IMR-90 (cell line): Measurements from ENCODE around the gene MRPL52. TPM values are rescaled to one million over a fixed set of nuclear protein-coding genes. Genes with fewer than 3 reads are reported as not detected.
A peak's percentile ranks its signal among the peaks of the same experiment; 100 is the strongest.

Experiments
- ATAC-seq: fragments of 200-7000 bp; cut with Tn5 transposase; 2 replicates; pipeline ENCODE4 v1.9.1; 2020; ENCODE audit warnings: low read depth, mild to moderate bottlenecking, moderate library complexity
- BruUV-seq: library from RNA; stranded (reverse); fragments of 400-500 nt; replicated peaks from 2 replicates; lab custom pipeline; 2021; lab: Mats Ljungman, UMichigan
- CTCF ChIA-PET: fragments of 300-600 bp; formaldehyde crosslinking; extraction: SDS; loops from one replicate; lab custom pipeline; 2021; ENCODE audit warnings: antibody characterized with exemption; lab: Yijun Ruan, JAX
- POLR2A ChIA-PET: fragments of 300-600 bp; sonication (Branson Sonifier 250); formaldehyde crosslinking; loops from one replicate; lab custom pipeline; 2022; ENCODE audit warnings: antibody characterized with exemption; ENCODE audit not compliant: unreplicated experiment; lab: Charles Lee
- DNase-seq: peaks from one replicate; pipeline ENCODE4 v3.0.0; 2013
- H2AFZ ChIP-seq: replicated peaks from 2 replicates; pipeline ENCODE3; 2013; ENCODE audit warnings: low read length, mild to moderate bottlenecking; ENCODE audit not compliant: poor library complexity
- H2AK5ac ChIP-seq: 2 replicates; pipeline ENCODE4 v1.6.1; 2013; ENCODE audit warnings: low read depth, low read length, inconsistent platforms
- H2AK9ac ChIP-seq: replicated peaks from 2 replicates; pipeline ENCODE3; 2013; ENCODE audit warnings: mild to moderate bottlenecking, low read depth, low read length, moderate library complexity; ENCODE audit not compliant: poor library complexity
- H2BK120ac ChIP-seq: 2 replicates; pipeline ENCODE4 v1.6.1; 2013; ENCODE audit warnings: low read depth, low read length, inconsistent platforms
- H2BK15ac ChIP-seq: 3 replicates; pipeline ENCODE4 v1.6.1; 2013; ENCODE audit warnings: low read depth, low read length, inconsistent platforms
- H2BK20ac ChIP-seq: 2 replicates; pipeline ENCODE4 v1.6.1; 2013; ENCODE audit warnings: low read depth, mild to moderate bottlenecking, inconsistent platforms, low read length, moderate library complexity
- H2BK5ac ChIP-seq: 2 replicates; pipeline ENCODE4 v1.6.1; 2013; ENCODE audit warnings: mild to moderate bottlenecking, low read depth, low read length, inconsistent platforms; ENCODE audit not compliant: poor library complexity, severe bottlenecking
- H3K14ac ChIP-seq: replicated peaks from 2 replicates; pipeline ENCODE4 v1.6.1; 2013; ENCODE audit warnings: low read depth, low read length, inconsistent platforms
- H3K18ac ChIP-seq: 2 replicates; pipeline ENCODE4 v1.6.1; 2013; ENCODE audit warnings: low read depth, low read length, control low read depth
- H3K23ac ChIP-seq: 2 replicates; pipeline ENCODE4 v1.6.1; 2013; ENCODE audit warnings: low read depth, low read length, inconsistent platforms
- H3K27ac ChIP-seq: 2 replicates; pipeline ENCODE4 v1.5.1; 2013; ENCODE audit warnings: mild to moderate bottlenecking, control low read depth, low read length; ENCODE audit not compliant: insufficient read depth
- H3K27me3 ChIP-seq: 2 replicates; pipeline ENCODE4 v1.6.1; 2013; ENCODE audit warnings: low read length; ENCODE audit not compliant: control insufficient read depth, insufficient read depth
- H3K36me3 ChIP-seq: 2 replicates; pipeline ENCODE4 v1.6.1; 2013; ENCODE audit warnings: low read length, mixed read lengths; ENCODE audit not compliant: control insufficient read depth, insufficient read depth
- H3K4ac ChIP-seq: 2 replicates; pipeline ENCODE4 v1.6.1; 2013; ENCODE audit warnings: low read depth, low read length, inconsistent platforms
- H3K4me1 ChIP-seq: 2 replicates; pipeline ENCODE4 v1.6.1; 2013; ENCODE audit warnings: low read length, mixed read lengths; ENCODE audit not compliant: control insufficient read depth, insufficient read depth
- H3K4me2 ChIP-seq: 2 replicates; pipeline ENCODE4 v1.6.1; 2013; ENCODE audit warnings: low read depth, mild to moderate bottlenecking, control low read depth, low read length, moderate library complexity
- H3K4me3 ChIP-seq: 2 replicates; pipeline ENCODE4 v1.5.1; 2013; ENCODE audit warnings: low read depth, mild to moderate bottlenecking, control low read depth, low read length, moderate library complexity; ENCODE audit not compliant: insufficient read depth
- H3K56ac ChIP-seq: 2 replicates; pipeline ENCODE4 v1.6.1; 2013; ENCODE audit warnings: low read length, inconsistent platforms; ENCODE audit not compliant: insufficient read depth; ENCODE audit errors: extremely low read depth
- H3K79me1 ChIP-seq, 2 experiments: 2 replicates each; pipeline ENCODE4 v1.6.1; 2013; ENCODE audit warnings: low read length in 2 of 2, inconsistent platforms in 1 of 2, low read depth in 1 of 2
- H3K9ac ChIP-seq: 2 replicates; pipeline ENCODE4 v1.6.1; 2013; ENCODE audit warnings: low read depth, low read length, control low read depth
- H3K9me1 ChIP-seq: 2 replicates; pipeline ENCODE4 v1.6.1; 2013; ENCODE audit warnings: low read length, inconsistent platforms; ENCODE audit not compliant: insufficient read depth
- H3K9me3 ChIP-seq: 2 replicates; pipeline ENCODE4 v1.6.1; 2013; ENCODE audit warnings: low read length; ENCODE audit not compliant: control insufficient read depth, insufficient read depth
- H4K20me1 ChIP-seq: 2 replicates; pipeline ENCODE4 v1.6.1; 2013; ENCODE audit warnings: low read length, inconsistent platforms; ENCODE audit not compliant: insufficient read depth
- H4K5ac ChIP-seq: 2 replicates; pipeline ENCODE4 v1.6.1; 2013; ENCODE audit warnings: mild to moderate bottlenecking, low read depth, low read length, control low read depth
- H4K8ac ChIP-seq, 2 experiments: 2 replicates each; pipeline ENCODE4 v1.6.1; 2013; ENCODE audit warnings: low read depth in 2 of 2, low read length in 2 of 2, control low read depth in 1 of 2, inconsistent platforms in 1 of 2
- H4K91ac ChIP-seq: 2 replicates; pipeline ENCODE4 v1.6.1; 2013; ENCODE audit warnings: low read depth, low read length, inconsistent platforms; ENCODE audit not compliant: insufficient read depth
- BHLHE40 ChIP-seq: fragments of 150-350 bp; IDR thresholded peaks from 2 replicates; pipeline ENCODE4 v1.6.1; 2016; ENCODE audit warnings: mild to moderate bottlenecking, low read depth, low read length
- CEBPB ChIP-seq: IDR thresholded peaks from 2 replicates; pipeline ENCODE4 v1.6.1; 2012; ENCODE audit warnings: low read depth, low read length, improper control_type of control experiment
- CHD1 ChIP-seq: IDR thresholded peaks from 2 replicates; pipeline ENCODE4 v1.6.1; 2012; ENCODE audit warnings: low read depth, low read length, improper control_type of control experiment
- FOS ChIP-seq: fragments of 150-350 bp; IDR thresholded peaks from 2 replicates; pipeline ENCODE4 v1.6.1; 2016; ENCODE audit warnings: low read depth, low read length
- MAFK ChIP-seq: IDR thresholded peaks from 2 replicates; pipeline ENCODE4 v1.6.1; 2012; ENCODE audit warnings: low read depth, low read length, improper control_type of control experiment
- MXI1 ChIP-seq: IDR thresholded peaks from 2 replicates; pipeline ENCODE4 v1.6.1; 2012; ENCODE audit warnings: low read depth, mild to moderate bottlenecking, low read length, moderate library complexity, borderline replicate concordance
- POLR2A ChIP-seq: IDR thresholded peaks from 2 replicates; pipeline ENCODE4 v1.6.1; 2012; ENCODE audit warnings: mild to moderate bottlenecking, low read depth, low read length
- RAD21 ChIP-seq: IDR thresholded peaks from 2 replicates; pipeline ENCODE4 v1.6.1; 2012; ENCODE audit warnings: low read length, improper control_type of control experiment
- RCOR1 ChIP-seq: IDR thresholded peaks from 2 replicates; pipeline ENCODE4 v1.6.1; 2012; ENCODE audit warnings: mild to moderate bottlenecking, low read length, improper control_type of control experiment; ENCODE audit not compliant: insufficient replicate concordance
- RFX5 ChIP-seq: IDR thresholded peaks from 2 replicates; pipeline ENCODE4 v1.8.0; 2012; ENCODE audit warnings: low read depth, mild to moderate bottlenecking, low read length, moderate library complexity
- SMC3 ChIP-seq: fragments of 150-350 bp; IDR thresholded peaks from 2 replicates; pipeline ENCODE4 v1.6.1; 2016; ENCODE audit warnings: low read depth, mild to moderate bottlenecking, antibody characterized with exemption, low read length, moderate library complexity
- WGBS, 2 experiments: methylation state at CpG; one replicate each; pipeline versions ENCODE4 v1.1.5 to v1.1.7; 2013; ENCODE audit warnings: missing lambda C conversion rate in 2 of 2; ENCODE audit not compliant: insufficient read length in 1 of 2; ENCODE audit errors: extremely low coverage in 2 of 2; 5-methylcytosine and 5-hydroxymethylcytosine counted together
- dilution Hi-C: fragments of 300-500 bp; cut with HindIII; formaldehyde crosslinking; loops from one replicate; pipeline ENCODE4 v1.14.3; 2018; ENCODE audit warnings: low sequenced_read_pairs; ENCODE audit not compliant: unreplicated experiment
- in situ Hi-C: fragments of 300-500 bp; cut with MboI; formaldehyde crosslinking; loops from 3 replicates; pipeline ENCODE4 v1.14.3; 2019; ENCODE audit warnings: low sequenced_read_pairs, inconsistent platforms, mixed read lengths
- intact Hi-C: fragments of 100-400 bp; cut with micrococcal nuclease; formaldehyde crosslinking; loops from 2 replicates; pipeline ENCODE4 v1.10.0; 2022
- polyA plus RNA-seq, 3 experiments: library from polyadenylated mRNA; depleted of rRNA; stranded (reverse); fragments of >200 nt; gene quantifications; 2 replicates each; pipeline ENCODE4 v1.2.3, GENCODE V29; 2012; ENCODE audit warnings: low replicate concordance in 1 of 3
- total RNA-seq: library from RNA; depleted of rRNA; stranded (reverse); fragments of >200 nt; gene quantifications from 2 replicates; pipeline ENCODE4 v1.2.3, GENCODE V29; 2012
- TF ChIP-seq, protein P1 (sequence below): conservative IDR thresholded peaks from 2 replicates; pipeline ENCODE4 v1.5.1; 2012; ENCODE audit warnings: mild to moderate bottlenecking, low read depth, low read length, improper control_type of control experiment
- TF ChIP-seq, protein P2 (sequence below): fragments of 150-350 bp; IDR thresholded peaks from 2 replicates; pipeline ENCODE4 v1.6.1; 2017; ENCODE audit warnings: mild to moderate bottlenecking, antibody characterized with exemption, low read length, low read depth

MRPL52 gene
- total and polyA plus RNA-seq, 2 of the 4 experiments (the other 2 are of a cell fraction) = 33.1 to 51.4 TPM

DNA sequence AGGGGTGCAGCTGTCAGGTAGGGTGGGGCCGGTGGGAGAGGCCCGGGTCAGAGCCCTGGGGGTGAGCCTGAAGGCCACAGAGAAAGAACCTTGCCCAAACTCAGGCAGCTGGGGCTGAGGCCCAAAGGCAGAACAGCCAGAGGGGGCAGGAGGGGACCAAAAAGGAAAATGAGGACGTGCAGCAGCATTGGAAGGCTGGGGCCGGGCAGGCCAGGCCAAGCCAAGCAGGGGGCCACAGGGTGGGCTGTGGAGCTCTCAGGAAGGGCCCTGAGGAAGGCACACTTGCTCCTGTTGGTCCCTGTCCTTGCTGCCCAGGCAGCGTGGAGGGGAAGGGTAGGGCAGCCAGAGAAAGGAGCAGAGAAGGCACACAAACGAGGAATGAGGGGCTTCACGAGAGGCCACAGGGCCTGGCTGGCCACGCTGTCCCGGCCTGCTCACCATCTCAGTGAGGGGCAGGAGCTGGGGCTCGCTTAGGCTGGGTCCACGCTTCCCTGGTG is 17.2 kb downstream of the MRPL52 start:
- Histone ChIP-seq H4K8ac (peak overlapping the region in 1 of 2 experiments; percentile 22; a peak in 1 of 4 replicates), H3K79me1 (peaks cover 10 to 69% of the 10 kb centered on the region in 2 experiments; a peak in 3 of 4 replicates), H2BK15ac (peak overlapping the region; percentile 38; the same call in 1 of the 3 replicates), H3K4me2 (no peak overlapping the region), H3K36me3 (peaks cover 50% of the 10 kb centered on the region), H3K9me3 (no peaks in the 10 kb centered on the region), H3K4me3 (no peak overlapping the region), H4K5ac (peak overlapping the region; percentile 49), H3K14ac (peak overlapping the region; percentile 60), H2AK5ac (peak overlapping the region; percentile 86), H3K18ac (peak overlapping the region; percentile 58), H3K9me1 (peaks cover 37% of the 10 kb centered on the region), H4K91ac (peak overlapping the region; percentile 38), H3K27ac (peak overlapping the region; percentile 93), H3K56ac (no peak overlapping the region), H2AFZ (peak overlapping the region; percentile 18), H2BK5ac (peak overlapping the region; percentile 77), H2BK120ac (peak overlapping the region; percentile 29; the same call in 1 of the 2 replicates), H2BK20ac (no peak overlapping the region), H3K27me3 (no peaks in the 10 kb centered on the region), H3K4me1 (peaks cover 51% of the 10 kb centered on the region), H3K4ac (peak overlapping the region; percentile 89), H2AK9ac (peak overlapping the region; percentile 85), H4K20me1 (peaks cover 37% of the 10 kb centered on the region; the same call in 1 of the 2 replicates), H3K23ac (peak overlapping the region; percentile 85), H3K9ac (peak overlapping the region; percentile 63)
- 100% methylated on average over 1 of the region's 11 CpGs; no CpG with 5 or more reads in 1 of the 2 experiments for WGBS, 2 experiments
- dilution Hi-C loops = no loop called here
- ChIA-PET CTCF (interaction anchor here (1.1 kb wide), 1 partner anchor 24 kb away, joined by 3 read pairs; no protein-coding TSS in a partner anchor), POLR2A (no interaction called here)
- ATAC-seq = no peak
- no peak for DNase-seq
- BruUV-seq = TSS peak; percentile 76
- in situ Hi-C loops = loop anchor here (10.0 kb wide), 1 partner anchor 262 kb away; the partner anchor contains the start of gene DAD1
- intact Hi-C loops = no loop called here
- TF ChIP-seq FOS (no peak), CEBPB (no peak), CHD1 (no peak), MAFK (no peak), MXI1 (no peak), RFX5 (no peak), SMC3 (no peak), BHLHE40 (no peak), RAD21 (no peak), RCOR1 (no peak), POLR2A (no peak)
- TF ChIP-seq, protein P1, sequence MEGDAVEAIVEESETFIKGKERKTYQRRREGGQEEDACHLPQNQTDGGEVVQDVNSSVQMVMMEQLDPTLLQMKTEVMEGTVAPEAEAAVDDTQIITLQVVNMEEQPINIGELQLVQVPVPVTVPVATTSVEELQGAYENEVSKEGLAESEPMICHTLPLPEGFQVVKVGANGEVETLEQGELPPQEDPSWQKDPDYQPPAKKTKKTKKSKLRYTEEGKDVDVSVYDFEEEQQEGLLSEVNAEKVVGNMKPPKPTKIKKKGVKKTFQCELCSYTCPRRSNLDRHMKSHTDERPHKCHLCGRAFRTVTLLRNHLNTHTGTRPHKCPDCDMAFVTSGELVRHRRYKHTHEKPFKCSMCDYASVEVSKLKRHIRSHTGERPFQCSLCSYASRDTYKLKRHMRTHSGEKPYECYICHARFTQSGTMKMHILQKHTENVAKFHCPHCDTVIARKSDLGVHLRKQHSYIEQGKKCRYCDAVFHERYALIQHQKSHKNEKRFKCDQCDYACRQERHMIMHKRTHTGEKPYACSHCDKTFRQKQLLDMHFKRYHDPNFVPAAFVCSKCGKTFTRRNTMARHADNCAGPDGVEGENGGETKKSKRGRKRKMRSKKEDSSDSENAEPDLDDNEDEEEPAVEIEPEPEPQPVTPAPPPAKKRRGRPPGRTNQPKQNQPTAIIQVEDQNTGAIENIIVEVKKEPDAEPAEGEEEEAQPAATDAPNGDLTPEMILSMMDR = no peak
- TF ChIP-seq, protein P2, sequence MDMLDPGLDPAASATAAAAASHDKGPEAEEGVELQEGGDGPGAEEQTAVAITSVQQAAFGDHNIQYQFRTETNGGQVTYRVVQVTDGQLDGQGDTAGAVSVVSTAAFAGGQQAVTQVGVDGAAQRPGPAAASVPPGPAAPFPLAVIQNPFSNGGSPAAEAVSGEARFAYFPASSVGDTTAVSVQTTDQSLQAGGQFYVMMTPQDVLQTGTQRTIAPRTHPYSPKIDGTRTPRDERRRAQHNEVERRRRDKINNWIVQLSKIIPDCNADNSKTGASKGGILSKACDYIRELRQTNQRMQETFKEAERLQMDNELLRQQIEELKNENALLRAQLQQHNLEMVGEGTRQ = no peak
